Measurements from ENCODE around the gene CHID1.

Gene CHID1

GRCh38 chr11:889687-890475 is 20.7 kb downstream of the CHID1 start:
- Mint-ChIP-seq H3K36me3 (ENCODE audit: low read depth) (peaks cover 7% of the 10 kb centered on the region), H3K27ac (no peak overlapping the region), H3K27me3 (no peaks in the 10 kb centered on the region), H3K4me3 (no peak overlapping the region), H3K4me1 (no peaks in the 10 kb centered on the region), H3K9me3 (no peaks in the 10 kb centered on the region)
- DNase-seq (no peak), ATAC-seq (no peak)

- no peak for ATAC-seq
- Mint-ChIP-seq H3K27me3 (no peaks in the 10 kb centered on the region), H3K36me3 (ENCODE audit: low read depth) (peaks cover 7% of the 10 kb centered on the region), H3K9me3 (no peaks in the 10 kb centered on the region), H3K4me1 (no peaks in the 10 kb centered on the region), H3K4me3 (no peak overlapping the region), H3K27ac (no peak overlapping the region)
- no peak for DNase-seq
These were observed 21.4 kb downstream of the CHID1 start for GRCh38 chr11:889257-889656.

GRCh38 chr11:888310-889212 is 22.0 kb downstream of the CHID1 start:
- Mint-ChIP-seq H3K36me3 (ENCODE audit: low read depth) (peaks cover 7% of the 10 kb centered on the region), H3K4me3 (no peak overlapping the region), H3K27me3 (no peaks in the 10 kb centered on the region), H3K9me3 (no peaks in the 10 kb centered on the region), H3K4me1 (no peaks in the 10 kb centered on the region), H3K27ac (no peak overlapping the region)
- DNase-seq: no peak
- no peak for ATAC-seq

GRCh38 chr11:887589-887988 is 23.0 kb downstream of the CHID1 start:
- H3K4me1 Mint-ChIP-seq: no peaks in the 10 kb centered on the region
- DNase-seq (no peak), ATAC-seq (no peak)
- peaks cover 7% of the 10 kb centered on the region for H3K36me3 Mint-ChIP-seq (ENCODE audit: low read depth)
- H3K9me3 Mint-ChIP-seq: no peaks in the 10 kb centered on the region
- H3K4me3 Mint-ChIP-seq: no peak overlapping the region
- no peaks in the 10 kb centered on the region for H3K27me3 Mint-ChIP-seq
- no peak overlapping the region for H3K27ac Mint-ChIP-seq

GRCh38 chr11:886568-886967 is 24.0 kb downstream of the CHID1 start:
- ATAC-seq: no peak
- H3K27me3 Mint-ChIP-seq: no peaks in the 10 kb centered on the region
- H3K4me3 Mint-ChIP-seq: no peak overlapping the region
- H3K9me3 Mint-ChIP-seq: no peaks in the 10 kb centered on the region
- peaks cover 13% of the 10 kb centered on the region for H3K36me3 Mint-ChIP-seq (ENCODE audit: low read depth)
- H3K4me1 Mint-ChIP-seq: no peaks in the 10 kb centered on the region
- no peak for DNase-seq
- no peak overlapping the region for H3K27ac Mint-ChIP-seq

- Mint-ChIP-seq H3K4me3 (no peak overlapping the region), H3K27me3 (no peaks in the 10 kb centered on the region), H3K27ac (no peak overlapping the region), H3K4me1 (no peaks in the 10 kb centered on the region), H3K36me3 (ENCODE audit: low read depth) (peaks cover 13% of the 10 kb centered on the region), H3K9me3 (no peaks in the 10 kb centered on the region)
- no peak for DNase-seq
- no peak for ATAC-seq
These were observed 26.0 kb downstream of the CHID1 start for GRCh38 chr11:884578-885070.

GRCh38 chr11:883527-883926 is 27.1 kb downstream of the CHID1 start:
- DNase-seq (no peak), ATAC-seq (no peak)
- Mint-ChIP-seq H3K9me3 (no peaks in the 10 kb centered on the region), H3K27ac (no peak overlapping the region), H3K27me3 (no peaks in the 10 kb centered on the region), H3K4me3 (no peak overlapping the region), H3K4me1 (no peaks in the 10 kb centered on the region), H3K36me3 (ENCODE audit: low read depth) (peaks cover 16% of the 10 kb centered on the region)

GRCh38 chr11:882596-882995 is 28.0 kb downstream of the CHID1 start:
- H3K27me3 Mint-ChIP-seq: no peaks in the 10 kb centered on the region
- H3K36me3 Mint-ChIP-seq (ENCODE audit: low read depth): peaks cover 14% of the 10 kb centered on the region
- ATAC-seq (no peak), DNase-seq (no peak)
- H3K4me1 Mint-ChIP-seq: no peaks in the 10 kb centered on the region
- H3K27ac Mint-ChIP-seq: no peak overlapping the region
- no peaks in the 10 kb centered on the region for H3K9me3 Mint-ChIP-seq
- no peak overlapping the region for H3K4me3 Mint-ChIP-seq

GRCh38 chr11:880447-880846 is 30.2 kb downstream of the CHID1 start:
- Mint-ChIP-seq H3K27ac (no peak overlapping the region), H3K36me3 (ENCODE audit: low read depth) (peaks cover 12% of the 10 kb centered on the region), H3K4me1 (no peaks in the 10 kb centered on the region), H3K4me3 (no peak overlapping the region), H3K9me3 (no peaks in the 10 kb centered on the region), H3K27me3 (no peaks in the 10 kb centered on the region)
- DNase-seq (no peak), ATAC-seq (no peak)

GRCh38 chr11:877565-877964 is 33.0 kb downstream of the CHID1 start:
- no peaks in the 10 kb centered on the region for H3K9me3 Mint-ChIP-seq
- no peaks in the 10 kb centered on the region for H3K27me3 Mint-ChIP-seq
- H3K36me3 Mint-ChIP-seq (ENCODE audit: low read depth): peaks cover 17% of the 10 kb centered on the region
- no peak overlapping the region for H3K4me3 Mint-ChIP-seq
- ATAC-seq: peak; percentile 51
- no peak overlapping the region for H3K27ac Mint-ChIP-seq
- peak; percentile 35 for DNase-seq
- no peaks in the 10 kb centered on the region for H3K4me1 Mint-ChIP-seq

GRCh38 chr11:876545-876944 is 34.1 kb downstream of the CHID1 start:
- peaks cover 12% of the 10 kb centered on the region for H3K36me3 Mint-ChIP-seq (ENCODE audit: low read depth)
- no peak overlapping the region for H3K4me3 Mint-ChIP-seq
- H3K4me1 Mint-ChIP-seq: no peaks in the 10 kb centered on the region
- no peak overlapping the region for H3K27ac Mint-ChIP-seq
- ATAC-seq (no peak), DNase-seq (no peak)
- no peaks in the 10 kb centered on the region for H3K9me3 Mint-ChIP-seq
- H3K27me3 Mint-ChIP-seq: no peaks in the 10 kb centered on the region

GRCh38 chr11:875769-876301 is 34.8 kb downstream of the CHID1 start:
- no peaks in the 10 kb centered on the region for H3K27me3 Mint-ChIP-seq
- H3K9me3 Mint-ChIP-seq: no peaks in the 10 kb centered on the region
- no peak overlapping the region for H3K4me3 Mint-ChIP-seq
- no peaks in the 10 kb centered on the region for H3K4me1 Mint-ChIP-seq
- ATAC-seq (no peak), DNase-seq (no peak)
- no peak overlapping the region for H3K27ac Mint-ChIP-seq
- peaks cover 12% of the 10 kb centered on the region for H3K36me3 Mint-ChIP-seq (ENCODE audit: low read depth)

- Mint-ChIP-seq H3K9me3 (no peaks in the 10 kb centered on the region), H3K27me3 (no peaks in the 10 kb centered on the region), H3K27ac (no peak overlapping the region), H3K36me3 (ENCODE audit: low read depth) (peaks cover 12% of the 10 kb centered on the region), H3K4me3 (no peak overlapping the region), H3K4me1 (no peaks in the 10 kb centered on the region)
- DNase-seq (no peak), ATAC-seq (no peak)
These were observed 35.4 kb downstream of the CHID1 start for GRCh38 chr11:875203-875602.

- no peak overlapping the region for H3K4me3 Mint-ChIP-seq
- no peak overlapping the region for H3K27ac Mint-ChIP-seq
- no peaks in the 10 kb centered on the region for H3K27me3 Mint-ChIP-seq
- no peaks in the 10 kb centered on the region for H3K4me1 Mint-ChIP-seq
- no peaks in the 10 kb centered on the region for H3K9me3 Mint-ChIP-seq
- no peak for DNase-seq
- no peak for ATAC-seq
- peaks cover 9% of the 10 kb centered on the region for H3K36me3 Mint-ChIP-seq (ENCODE audit: low read depth)
These were observed 36.9 kb downstream of the CHID1 start for GRCh38 chr11:873706-874105.

GRCh38 chr11:872799-873198 is 37.8 kb downstream of the CHID1 start:
- ATAC-seq (no peak), DNase-seq (no peak)
- H3K27ac Mint-ChIP-seq: no peak overlapping the region
- H3K36me3 Mint-ChIP-seq (ENCODE audit: low read depth): peaks cover 7% of the 10 kb centered on the region
- H3K4me3 Mint-ChIP-seq: no peak overlapping the region
- H3K4me1 Mint-ChIP-seq: no peaks in the 10 kb centered on the region
- H3K27me3 Mint-ChIP-seq: no peaks in the 10 kb centered on the region
- no peaks in the 10 kb centered on the region for H3K9me3 Mint-ChIP-seq

All from activated naive CD8-positive, alpha-beta T cell treated with anti-CD3 and anti-CD28 coated beads, Interleukin-2, amount 50 U/mL, for 24 hours (primary cell).